ENCODE measurements around the gene MPPED2.

MPPED2 gene

GRCh38 chr11:30487200-30487898 lies 98.8 kb downstream of the MPPED2 start:
- no peak for DNase-seq (ENCODE audit: low read depth in 2 of 2)

- DNase-seq (ENCODE audit: low read depth in 2 of 2): no peak
Observed at GRCh38 chr11:30485756-30486155, 100.4 kb downstream of the MPPED2 start.

- no peak for DNase-seq (ENCODE audit: low read depth in 2 of 2)
Observed at GRCh38 chr11:30485222-30485621, 100.9 kb downstream of the MPPED2 start.

GRCh38 chr11:30483056-30483455 lies 103.1 kb downstream of the MPPED2 start:
- no peak for DNase-seq (ENCODE audit: low read depth in 2 of 2)

GRCh38 chr11:30481796-30482195 lies 104.4 kb downstream of the MPPED2 start:
- DNase-seq (ENCODE audit: low read depth in 2 of 2): no peak

- no peak for DNase-seq (ENCODE audit: low read depth in 2 of 2)
Observed at GRCh38 chr11:30481330-30481729, 104.8 kb downstream of the MPPED2 start.

- no peak for DNase-seq (ENCODE audit: low read depth in 2 of 2)
Observed at GRCh38 chr11:30479899-30480298, 106.3 kb downstream of the MPPED2 start.

- DNase-seq (ENCODE audit: low read depth in 2 of 2): no peak
Observed at GRCh38 chr11:30478923-30479322, 107.2 kb downstream of the MPPED2 start.

- no peak for DNase-seq (ENCODE audit: low read depth in 2 of 2)
Observed at GRCh38 chr11:30477061-30477460, 109.1 kb downstream of the MPPED2 start.

- no peak for DNase-seq (ENCODE audit: low read depth in 2 of 2)
Observed at GRCh38 chr11:30474151-30474954, 111.8 kb downstream of the MPPED2 start.

GRCh38 chr11:30471244-30471643 lies 114.9 kb downstream of the MPPED2 start:
- no peak for DNase-seq (ENCODE audit: low read depth in 2 of 2)

GRCh38 chr11:30468881-30469280 lies 117.3 kb downstream of the MPPED2 start:
- DNase-seq (ENCODE audit: low read depth in 2 of 2): no peak

GRCh38 chr11:30467176-30467575 lies 119.0 kb downstream of the MPPED2 start:
- no peak for DNase-seq (ENCODE audit: low read depth in 2 of 2)

- no peak for DNase-seq (ENCODE audit: low read depth in 2 of 2)
Observed at GRCh38 chr11:30465623-30466022, 120.5 kb downstream of the MPPED2 start.

GRCh38 chr11:30465192-30465591 lies 121.0 kb downstream of the MPPED2 start:
- DNase-seq (ENCODE audit: low read depth in 2 of 2): no peak

- DNase-seq (ENCODE audit: low read depth in 2 of 2): no peak
Observed at GRCh38 chr11:30463266-30463665, 122.9 kb downstream of the MPPED2 start.

GRCh38 chr11:30462421-30462820 lies 123.7 kb downstream of the MPPED2 start:
- DNase-seq (ENCODE audit: low read depth in 2 of 2): no peak

- no peak for DNase-seq (ENCODE audit: low read depth in 2 of 2)
Observed at GRCh38 chr11:30459821-30460220, 126.3 kb downstream of the MPPED2 start.

GRCh38 chr11:30459306-30459705 lies 126.8 kb downstream of the MPPED2 start:
- no peak for DNase-seq (ENCODE audit: low read depth in 2 of 2)

- no peak for DNase-seq (ENCODE audit: low read depth in 2 of 2)
Observed at GRCh38 chr11:30458541-30458940, 127.6 kb downstream of the MPPED2 start.

- no peak for DNase-seq (ENCODE audit: low read depth in 2 of 2)
Observed at GRCh38 chr11:30457087-30457486, 129.1 kb downstream of the MPPED2 start.

- DNase-seq (ENCODE audit: low read depth in 2 of 2): no peak
Observed at GRCh38 chr11:30455025-30455424, 131.1 kb downstream of the MPPED2 start.

- DNase-seq (ENCODE audit: low read depth in 2 of 2): no peak
Observed at GRCh38 chr11:30454541-30454940, 131.6 kb downstream of the MPPED2 start.
